ENCODE data around the gene BNIP5.

BNIP5 gene

GRCh38 chr6:36353411-36353915 lies 16.8 kb upstream of the BNIP5 start (continued):
- TF ChIP-seq ZNF18 (tag by site-specific recombination; IDR thresholded peaks at IDR 0.05) (0 out of 2 replicates have a peak, but pooled peaks have one; percentile 20), ZNF561 (tag by site-specific recombination; IDR thresholded peaks at IDR 0.05; ENCODE audit: borderline replicate concordance) (0 out of 2 replicates have a peak, but pooled peaks have one; percentile 41), GLIS1 (tag by site-specific recombination; IDR thresholded peaks at IDR 0.05) (peak; percentile 88), SETDB1 (IDR thresholded peaks at IDR 0.05; ENCODE audit: insufficient read length, low read length) (peak; percentile 54), YY2 (tag by site-specific recombination; IDR thresholded peaks at IDR 0.05) (peak; percentile 18; the same call in 1 of the 2 replicates), TSHZ1 (tag by site-specific recombination; IDR thresholded peaks at IDR 0.05; ENCODE audit: borderline replicate concordance) (peak; percentile 53; the same call in 1 of the 2 replicates), ZNF629 (tag by site-specific recombination; IDR thresholded peaks at IDR 0.05) (peak; percentile 76), ZNF23 (tag by site-specific recombination; IDR thresholded peaks at IDR 0.05; ENCODE audit: borderline replicate concordance) (no peak), ZIC2 (tag by site-specific recombination; IDR thresholded peaks at IDR 0.05) (peak; percentile 69), ZNF2 (tag by site-specific recombination; IDR thresholded peaks at IDR 0.05) (no peak), ZNF398 (tag by site-specific recombination; IDR thresholded peaks at IDR 0.05) (peak; percentile 88), ZNF529 (tag by site-specific recombination; IDR thresholded peaks at IDR 0.05; ENCODE audit: insufficient replicate concordance) (no peak), ZNF549 (tag by site-specific recombination; IDR thresholded peaks at IDR 0.05) (no peak), ZNF404 (tag by site-specific recombination; IDR thresholded peaks at IDR 0.05) (no peak), ZNF558 (tag by site-specific recombination; IDR thresholded peaks at IDR 0.05) (peak; percentile 28; the same call in 1 of the 2 replicates), ZNF335 (tag by site-specific recombination; conservative IDR thresholded peaks at IDR 0.05) (no peak; the same call in 1 of the 2 replicates), ZNF660 (tag by site-specific recombination; IDR thresholded peaks at IDR 0.05) (0 out of 2 replicates have a peak, but pooled peaks have one; percentile 64), ZSCAN23 (tag by site-specific recombination; IDR thresholded peaks at IDR 0.05) (peak; percentile 74; the same call in 1 of the 2 replicates), ZNF76 (tag by site-specific recombination; IDR thresholded peaks at IDR 0.05; ENCODE audit: borderline replicate concordance, low read depth) (no peak), OSR2 (tag by site-specific recombination; IDR thresholded peaks at IDR 0.05) (peak; percentile 84), ZSCAN30 (tag by site-specific recombination; IDR thresholded peaks at IDR 0.05) (no peak), ZNF24 (tag by site-specific recombination; IDR thresholded peaks at IDR 0.05) (peak; percentile 38; the same call in 1 of the 2 replicates), ZNF138 (tag by site-specific recombination; IDR thresholded peaks at IDR 0.05; ENCODE audit: borderline replicate concordance) (no peak), BCL11B (tag by site-specific recombination; IDR thresholded peaks at IDR 0.05; ENCODE audit: low read depth) (peak; percentile 49; the same call in 1 of the 2 replicates), ZNF544 (tag by site-specific recombination; IDR thresholded peaks at IDR 0.05) (no peak), SP7 (tag by site-specific recombination; IDR thresholded peaks at IDR 0.05) (peak; percentile 95), ZNF843 (tag by site-specific recombination; IDR thresholded peaks at IDR 0.05) (peak; percentile 39; the same call in 1 of the 2 replicates), ZNF148 (tag by site-specific recombination; IDR thresholded peaks at IDR 0.05; ENCODE audit: borderline replicate concordance) (no peak), ZFHX2 (tag by site-specific recombination; conservative IDR thresholded peaks at IDR 0.05) (peak; percentile 96), PBX3 (CRISPR knock-in tag; IDR thresholded peaks at IDR 0.05) (no peak)
